ENCODE data around the gene VIPAS39.

DNA sequence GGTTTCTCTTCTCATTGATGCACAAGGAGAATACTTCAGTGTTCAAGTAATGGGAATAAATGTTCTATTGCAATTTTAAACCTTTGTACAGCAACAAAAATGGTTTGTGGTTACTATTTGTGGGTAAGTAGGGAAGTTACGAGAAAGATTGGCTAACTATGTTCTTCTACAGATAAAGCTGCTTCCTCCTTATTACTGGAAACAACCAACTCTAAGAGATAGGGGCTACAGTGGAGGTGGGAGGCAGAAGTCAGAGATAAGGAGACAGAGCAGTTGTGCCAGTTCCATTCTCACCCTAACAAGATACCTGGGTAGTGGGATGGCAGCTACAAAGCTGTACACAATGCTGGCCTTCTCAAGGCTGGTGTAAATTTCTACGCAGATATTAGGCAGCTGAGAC lies 50.2 kb downstream of the VIPAS39 start:
- TF ChIP-seq, protein P1, sequence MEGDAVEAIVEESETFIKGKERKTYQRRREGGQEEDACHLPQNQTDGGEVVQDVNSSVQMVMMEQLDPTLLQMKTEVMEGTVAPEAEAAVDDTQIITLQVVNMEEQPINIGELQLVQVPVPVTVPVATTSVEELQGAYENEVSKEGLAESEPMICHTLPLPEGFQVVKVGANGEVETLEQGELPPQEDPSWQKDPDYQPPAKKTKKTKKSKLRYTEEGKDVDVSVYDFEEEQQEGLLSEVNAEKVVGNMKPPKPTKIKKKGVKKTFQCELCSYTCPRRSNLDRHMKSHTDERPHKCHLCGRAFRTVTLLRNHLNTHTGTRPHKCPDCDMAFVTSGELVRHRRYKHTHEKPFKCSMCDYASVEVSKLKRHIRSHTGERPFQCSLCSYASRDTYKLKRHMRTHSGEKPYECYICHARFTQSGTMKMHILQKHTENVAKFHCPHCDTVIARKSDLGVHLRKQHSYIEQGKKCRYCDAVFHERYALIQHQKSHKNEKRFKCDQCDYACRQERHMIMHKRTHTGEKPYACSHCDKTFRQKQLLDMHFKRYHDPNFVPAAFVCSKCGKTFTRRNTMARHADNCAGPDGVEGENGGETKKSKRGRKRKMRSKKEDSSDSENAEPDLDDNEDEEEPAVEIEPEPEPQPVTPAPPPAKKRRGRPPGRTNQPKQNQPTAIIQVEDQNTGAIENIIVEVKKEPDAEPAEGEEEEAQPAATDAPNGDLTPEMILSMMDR (conservative IDR thresholded peaks at IDR 0.05; ENCODE audit: low read length): no peak
- TF ChIP-seq EZH2phosphoT487 (IDR thresholded peaks at IDR 0.05; ENCODE audit: borderline replicate concordance): no peak

Data from Loucy (cell line).